Lower lobe of right lung (tissue), 2 donors: ENCODE data around the gene QSOX2. TPM values are rescaled to one million over a fixed set of nuclear protein-coding genes. Genes with fewer than 3 reads are reported as not detected.

Experiments used
- ATAC-seq, 2 donors: fragments of 200-7000 bp; cut with Tn5 transposase; one replicate each; pipeline ENCODE4 v1.9.1; 2020 to 2022; ENCODE audit warnings: mild to moderate bottlenecking in 2 of 2, moderate library complexity in 2 of 2
- DNase-seq: peaks from one replicate; pipeline ENCODE4 v3.0.0-alpha.2; 2020
- H3K27ac ChIP-seq: fragments of 200-600 bp; one replicate; pipeline ENCODE4 v1.8.0; 2022
- H3K27me3 ChIP-seq: fragments of 200-600 bp; one replicate; pipeline ENCODE4 v1.8.0; 2022; ENCODE audit warnings: low read depth
- H3K36me3 ChIP-seq: fragments of 200-600 bp; one replicate; pipeline ENCODE4 v1.8.0; 2022; ENCODE audit warnings: mild to moderate bottlenecking
- H3K4me1 ChIP-seq: fragments of 200-600 bp; one replicate; pipeline ENCODE4 v1.8.0; 2022
- H3K4me3 ChIP-seq: fragments of 200-600 bp; one replicate; pipeline ENCODE4 v1.8.0; 2022; ENCODE audit warnings: mild to moderate bottlenecking
- H3K9me3 ChIP-seq: fragments of 200-600 bp; one replicate; pipeline ENCODE4 v1.8.0; 2022
- intact Hi-C: fragments of 100-400 bp; cut with DNase I; formaldehyde crosslinking; loops from one replicate; pipeline ENCODE4 v1.11.0; 2022
- total RNA-seq: library from RNA; stranded (reverse); fragmentation: NEBNext Ultra II Directional; extraction: Animal tissue kit (Norgen Biotek cat#: 25700); gene quantifications from one replicate; pipeline ENCODE4 v1.2.1, GENCODE V29; 2021
- TF ChIP-seq, protein P1 (sequence below): fragments of 200-600 bp; IDR thresholded peaks from one replicate; pipeline ENCODE4 v1.8.0; 2022; ENCODE audit warnings: antibody characterized with exemption, mild to moderate bottlenecking
- donor health status: DM: no; HTN: yes; CAD: no; lungs with severe emphysema.

Gene QSOX2
- total RNA-seq, 1 donor from 2014 or later, result 10.5 TPM

DNA sequence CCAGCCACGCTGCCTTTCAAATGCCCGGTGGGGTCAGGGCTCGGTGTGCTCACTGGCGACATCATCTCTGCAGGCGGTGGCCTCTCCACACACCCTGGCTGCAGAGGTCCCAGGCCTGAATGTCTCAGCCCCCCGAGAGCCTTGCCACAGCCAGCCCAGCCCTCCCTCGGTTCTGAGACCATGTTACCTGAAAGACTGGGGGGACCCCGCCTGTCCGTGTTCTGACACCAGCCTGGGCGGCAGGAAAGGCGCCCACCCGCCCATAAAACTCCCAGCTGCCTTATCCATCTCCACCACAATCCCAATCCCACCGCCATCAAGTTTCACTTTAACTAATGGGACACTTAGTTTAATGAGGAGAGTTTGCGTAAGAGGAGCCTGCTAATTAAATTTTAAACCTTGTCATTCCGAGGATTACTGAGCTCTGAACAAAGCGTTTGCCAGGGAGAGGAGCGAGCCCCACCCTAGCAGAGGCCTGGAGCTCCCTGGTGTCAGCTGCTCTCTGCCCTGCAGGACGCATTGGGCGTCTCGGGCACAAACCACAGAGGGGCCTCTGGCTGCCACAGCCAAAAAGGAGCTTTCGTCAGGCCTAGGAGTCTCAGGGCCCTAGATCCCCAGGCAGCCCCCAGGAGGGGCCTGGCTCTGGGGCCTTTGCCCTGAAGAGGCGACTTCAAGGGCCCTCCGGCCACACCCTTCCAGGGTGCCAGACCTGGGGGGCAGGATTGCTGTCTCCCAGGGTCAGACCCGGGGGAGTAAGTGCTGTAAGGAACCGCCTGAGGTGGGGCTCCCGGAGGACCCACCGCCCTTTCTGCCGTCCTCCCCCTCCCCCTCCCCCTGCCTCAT is 56.0 kb downstream of the QSOX2 start:
- TF ChIP-seq, protein P1, sequence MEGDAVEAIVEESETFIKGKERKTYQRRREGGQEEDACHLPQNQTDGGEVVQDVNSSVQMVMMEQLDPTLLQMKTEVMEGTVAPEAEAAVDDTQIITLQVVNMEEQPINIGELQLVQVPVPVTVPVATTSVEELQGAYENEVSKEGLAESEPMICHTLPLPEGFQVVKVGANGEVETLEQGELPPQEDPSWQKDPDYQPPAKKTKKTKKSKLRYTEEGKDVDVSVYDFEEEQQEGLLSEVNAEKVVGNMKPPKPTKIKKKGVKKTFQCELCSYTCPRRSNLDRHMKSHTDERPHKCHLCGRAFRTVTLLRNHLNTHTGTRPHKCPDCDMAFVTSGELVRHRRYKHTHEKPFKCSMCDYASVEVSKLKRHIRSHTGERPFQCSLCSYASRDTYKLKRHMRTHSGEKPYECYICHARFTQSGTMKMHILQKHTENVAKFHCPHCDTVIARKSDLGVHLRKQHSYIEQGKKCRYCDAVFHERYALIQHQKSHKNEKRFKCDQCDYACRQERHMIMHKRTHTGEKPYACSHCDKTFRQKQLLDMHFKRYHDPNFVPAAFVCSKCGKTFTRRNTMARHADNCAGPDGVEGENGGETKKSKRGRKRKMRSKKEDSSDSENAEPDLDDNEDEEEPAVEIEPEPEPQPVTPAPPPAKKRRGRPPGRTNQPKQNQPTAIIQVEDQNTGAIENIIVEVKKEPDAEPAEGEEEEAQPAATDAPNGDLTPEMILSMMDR, result no peak
- Histone ChIP-seq H3K9me3 (no peaks in the 10 kb centered on the region), H3K27ac (no peak overlapping the region), H3K27me3 (peaks cover 92% of the 10 kb centered on the region), H3K4me1 (no peaks in the 10 kb centered on the region), H3K4me3 (no peak overlapping the region), H3K36me3 (no peaks in the 10 kb centered on the region)
- ATAC-seq (no peak), DNase-seq (no peak)
- intact Hi-C loops, result no loop called here

DNA sequence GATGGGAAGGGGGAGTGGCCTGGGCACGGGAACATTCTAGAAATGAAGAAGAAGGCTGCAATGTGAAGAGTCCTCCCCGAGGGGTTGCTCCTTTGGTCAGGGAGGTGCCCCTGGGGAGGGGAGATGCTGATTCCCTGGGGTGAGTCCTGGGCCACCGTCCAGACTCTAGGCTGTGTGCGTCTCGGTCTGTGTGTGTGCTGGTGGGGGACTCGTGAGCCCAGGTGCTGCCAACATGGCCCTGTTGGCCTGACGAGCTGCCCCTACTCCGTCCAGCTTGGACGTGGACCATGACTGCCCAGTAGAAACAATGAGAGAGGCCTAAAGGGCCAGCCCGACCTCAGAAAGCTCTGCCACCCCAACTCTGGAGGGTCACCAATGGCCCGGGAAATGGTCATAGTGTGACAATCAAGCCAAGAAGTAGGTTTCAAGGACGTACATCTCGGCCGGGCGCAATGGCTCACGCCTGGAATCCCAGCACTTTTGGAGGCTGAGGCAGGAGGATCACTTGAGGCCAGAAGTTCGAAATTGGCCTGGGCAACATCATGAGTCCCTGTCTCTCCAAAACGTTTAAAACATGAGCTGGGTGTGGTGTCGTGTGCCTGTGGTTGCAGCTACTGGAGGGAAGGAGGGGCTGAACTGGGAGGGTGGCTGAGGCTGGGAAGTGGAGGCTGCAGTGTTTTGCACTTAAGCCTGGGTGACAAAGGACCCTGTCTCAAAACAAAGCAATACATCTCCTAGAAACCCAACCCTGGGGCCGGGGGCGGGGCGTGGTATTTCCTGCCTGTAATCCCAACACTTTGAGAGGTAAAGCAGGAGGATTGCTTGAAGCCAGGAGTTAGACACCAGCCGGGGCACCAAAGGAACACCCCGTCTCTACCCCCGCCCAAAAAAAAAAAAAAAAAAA is 57.7 kb downstream of the QSOX2 start:
- intact Hi-C loops, result no loop called here
- Histone ChIP-seq H3K36me3 (no peaks in the 10 kb centered on the region), H3K4me3 (no peak overlapping the region), H3K9me3 (no peaks in the 10 kb centered on the region), H3K27ac (no peak overlapping the region), H3K4me1 (no peaks in the 10 kb centered on the region), H3K27me3 (peaks cover 90% of the 10 kb centered on the region)
- no peak for DNase-seq
- TF ChIP-seq, protein P1, result no peak
- ATAC-seq, result no peak

DNA sequence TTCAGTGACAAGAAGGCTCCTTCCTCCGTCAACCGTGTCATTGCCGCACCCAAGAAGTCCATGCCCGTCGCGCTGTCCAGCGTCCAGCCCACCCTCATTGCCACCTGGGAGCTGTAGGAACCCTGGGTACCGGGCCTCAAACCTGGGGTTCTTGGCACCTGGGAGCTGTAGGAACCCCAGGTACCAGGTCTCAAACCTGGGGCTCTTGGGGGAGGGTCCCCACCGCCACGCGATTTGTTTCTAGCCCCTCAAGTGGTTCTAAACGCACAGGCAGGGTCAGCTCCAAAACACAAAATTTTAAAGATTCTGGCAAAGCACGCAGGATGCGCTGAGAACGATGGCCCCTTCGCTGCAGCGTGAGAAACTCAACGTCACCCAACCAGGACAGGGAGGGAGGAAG is 58.4 kb downstream of the QSOX2 start:
- no peak overlapping the region for H3K4me3 ChIP-seq
- TF ChIP-seq, protein P1, result no peak
- ATAC-seq (no peak), DNase-seq (no peak)
- intact Hi-C loops, result no loop called here
- H3K4me1 ChIP-seq, result no peaks in the 10 kb centered on the region
- peaks cover 90% of the 10 kb centered on the region for H3K27me3 ChIP-seq
- H3K36me3 ChIP-seq, result no peaks in the 10 kb centered on the region
- no peak overlapping the region for H3K27ac ChIP-seq
- H3K9me3 ChIP-seq, result no peaks in the 10 kb centered on the region

DNA sequence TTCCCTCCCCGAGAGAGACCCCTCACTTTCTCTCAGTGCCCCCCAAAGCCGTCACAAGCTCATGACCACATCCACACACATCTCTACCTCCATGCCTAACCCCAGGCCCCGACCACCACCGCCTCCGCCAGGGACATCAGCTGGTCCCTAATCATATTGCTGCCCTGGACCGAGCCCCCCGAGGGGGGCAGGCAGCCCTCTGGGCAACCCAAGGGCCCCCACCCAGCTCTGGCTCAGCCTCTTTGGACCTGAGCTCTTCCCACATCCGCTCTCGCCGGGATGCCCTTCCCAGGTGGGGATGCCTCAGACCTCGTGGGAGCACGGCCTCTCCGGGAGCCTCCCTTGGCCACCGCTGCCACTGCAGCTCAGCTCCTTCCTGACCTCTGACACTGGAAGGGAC is 59.2 kb downstream of the QSOX2 start:
- Histone ChIP-seq H3K9me3 (no peaks in the 10 kb centered on the region), H3K4me3 (no peak overlapping the region), H3K36me3 (no peaks in the 10 kb centered on the region), H3K4me1 (no peaks in the 10 kb centered on the region), H3K27me3 (peaks cover 83% of the 10 kb centered on the region), H3K27ac (no peak overlapping the region)
- no peak for ATAC-seq
- intact Hi-C loops, result no loop called here
- TF ChIP-seq, protein P1, result no peak
- DNase-seq, result no peak

DNA sequence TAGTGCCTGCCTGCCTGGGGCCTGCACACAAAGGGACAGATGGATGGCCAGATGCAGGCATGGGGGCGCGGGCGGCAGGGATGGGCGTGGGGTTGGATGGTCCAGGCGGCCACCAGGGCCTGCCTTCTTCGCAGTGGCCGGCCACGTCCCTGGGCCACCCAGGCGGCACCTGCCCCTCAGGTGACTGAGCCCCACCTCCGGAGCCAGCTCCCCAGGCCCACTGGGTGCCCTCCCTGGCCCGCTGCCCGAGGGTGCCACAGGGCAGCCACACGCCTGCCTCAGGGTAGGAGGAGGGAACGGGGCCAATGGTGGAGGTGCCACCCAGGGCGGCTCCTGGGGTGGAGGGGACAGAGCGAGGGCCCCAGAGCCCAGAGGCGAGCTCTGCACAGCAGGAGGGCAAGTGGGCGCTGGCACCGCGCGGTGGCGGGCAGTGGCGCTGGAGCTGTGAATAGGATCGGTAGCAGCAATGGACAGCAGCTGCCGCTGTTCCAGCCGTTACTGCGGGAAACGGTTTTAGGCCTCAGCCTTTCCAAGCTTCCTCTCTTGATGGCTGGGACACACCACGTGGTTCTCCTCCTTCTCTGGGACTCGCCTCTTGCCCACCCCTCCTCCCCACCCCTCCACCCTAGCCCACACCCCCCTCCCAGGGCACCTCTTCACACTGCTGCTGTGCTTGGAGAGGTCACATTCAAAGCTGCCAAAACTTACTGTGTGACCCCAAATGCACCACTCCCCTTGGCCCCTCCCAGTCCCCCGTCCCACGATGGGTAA is 59.8 kb downstream of the QSOX2 start:
- no peaks in the 10 kb centered on the region for H3K9me3 ChIP-seq
- TF ChIP-seq, protein P1, result no peak
- H3K27me3 ChIP-seq, result peaks cover 77% of the 10 kb centered on the region
- no peaks in the 10 kb centered on the region for H3K4me1 ChIP-seq
- H3K36me3 ChIP-seq, result no peaks in the 10 kb centered on the region
- no peak for ATAC-seq
- no peak overlapping the region for H3K4me3 ChIP-seq
- intact Hi-C loops, result no loop called here
- H3K27ac ChIP-seq, result no peak overlapping the region
- no peak for DNase-seq
